GM23248 (cell line): Measurements from ENCODE around the gene KLHL24.

Experiments used
- EZH2 ChIP-seq: fragments of 200-600 bp; sonication (generic); IDR thresholded peaks from 2 replicates; pipeline ENCODE4 v1.6.1; 2018; ENCODE audit warnings: antibody characterized with exemption, mild to moderate bottlenecking; ENCODE audit not compliant: insufficient read depth, poor library complexity, severe bottlenecking
- EZH2phosphoT487 ChIP-seq: fragments of 200-600 bp; sonication (generic); IDR thresholded peaks from 2 replicates; pipeline ENCODE4 v1.6.1; 2018; ENCODE audit warnings: antibody characterized with exemption, moderate library complexity, mild to moderate bottlenecking, low read depth; ENCODE audit not compliant: insufficient read depth

GRCh38 chr3:183733553-183733952 lies 98.1 kb downstream of the KLHL24 start:
- TF ChIP-seq EZH2 = no peak
- TF ChIP-seq EZH2phosphoT487 = no peak
